AG04450 (cell line): ENCODE results near the gene CFAP47. TPM values are rescaled to one million over a fixed set of nuclear protein-coding genes. Genes with fewer than 3 reads are reported as not detected.

Experiments used
- CTCF ChIA-PET: fragments of 300-600, 350-600 bp; formaldehyde crosslinking; extraction: SDS; loops from one replicate; lab custom pipeline; 2022; ENCODE audit warnings: antibody characterized with exemption, inconsistent platforms; lab: Charles Lee
- POLR2A ChIA-PET: fragments of 350-600 bp; formaldehyde crosslinking; extraction: SDS; loops from one replicate; lab custom pipeline; 2021; ENCODE audit warnings: antibody characterized with exemption, inconsistent platforms; lab: Yijun Ruan, JAX
- DNase-seq: peaks from one replicate; pipeline ENCODE4 v3.0.0-alpha.2; 2011; ENCODE audit warnings: low read depth, low spot score
- H3K27ac ChIP-seq: one replicate; pipeline ENCODE4 v1.5.1; 2012; ENCODE audit warnings: low read depth, low read length, control low read depth
- H3K27me3 ChIP-seq: one replicate; pipeline ENCODE4 v1.6.0; 2012; ENCODE audit warnings: low read length; ENCODE audit not compliant: control insufficient read depth, insufficient read depth
- H3K4me3 ChIP-seq: 2 replicates; pipeline ENCODE4 v1.5.1; 2011; ENCODE audit warnings: mild to moderate bottlenecking, low read depth, low read length, control low read depth
- H3K9me3 ChIP-seq: 2 replicates; pipeline ENCODE4 v1.5.1; 2012; ENCODE audit warnings: low read length; ENCODE audit not compliant: control insufficient read depth, insufficient read depth
- CTCF ChIP-seq: IDR thresholded peaks from 2 replicates; pipeline ENCODE4 v1.5.1; 2011; ENCODE audit warnings: low read depth, low read length, control low read depth, inconsistent platforms
- polyA plus RNA-seq: library from polyadenylated mRNA; depleted of rRNA; stranded (reverse); fragments of >200 nt; gene quantifications from 2 replicates; pipeline ENCODE4 v1.2.3, GENCODE V29; 2011

CFAP47 gene
- polyA plus RNA-seq, 1 experiment = not detected

GRCh38 chrX:36383495-36383894 is 464.0 kb downstream of the CFAP47 start:
- Histone ChIP-seq H3K27me3 (no peaks in the 10 kb centered on the region), H3K4me3 (no peak overlapping the region), H3K9me3 (no peaks in the 10 kb centered on the region), H3K27ac (no peak overlapping the region)
- no peak for DNase-seq
- TF ChIP-seq CTCF = no peak
- CTCF ChIA-PET = no interaction called here
- POLR2A ChIA-PET = no interaction called here

- Histone ChIP-seq H3K27me3 (no peaks in the 10 kb centered on the region), H3K9me3 (no peaks in the 10 kb centered on the region), H3K27ac (no peak overlapping the region), H3K4me3 (no peak overlapping the region)
- DNase-seq = no peak
- CTCF ChIA-PET = no interaction called here
- no peak for TF ChIP-seq CTCF
- POLR2A ChIA-PET = no interaction called here
Observed at GRCh38 chrX:36388901-36389300, 469.4 kb downstream of the CFAP47 start.

- ChIA-PET POLR2A (no interaction called here), CTCF (no interaction called here)
- no peak overlapping the region for H3K4me3 ChIP-seq
Observed at GRCh38 chrX:36401774-36402173, 482.2 kb downstream of the CFAP47 start.

GRCh38 chrX:36407836-36408235 is 488.3 kb downstream of the CFAP47 start:
- CTCF ChIA-PET = no interaction called here
- Histone ChIP-seq H3K27ac (no peak overlapping the region), H3K9me3 (no peaks in the 10 kb centered on the region), H3K4me3 (no peak overlapping the region), H3K27me3 (no peaks in the 10 kb centered on the region)
- DNase-seq = no peak
- POLR2A ChIA-PET = no interaction called here
- no peak for TF ChIP-seq CTCF

More at GRCh38 chrX:36401774-36402173, 482.2 kb downstream of the CFAP47 start:
- no peaks in the 10 kb centered on the region for H3K27me3 ChIP-seq
- no peak for DNase-seq
- no peak for TF ChIP-seq CTCF
- H3K27ac ChIP-seq = no peak overlapping the region
- no peaks in the 10 kb centered on the region for H3K9me3 ChIP-seq

GRCh38 chrX:36414056-36414455 is 494.5 kb downstream of the CFAP47 start:
- H3K27ac ChIP-seq = no peak overlapping the region
- no peak for TF ChIP-seq CTCF
- H3K4me3 ChIP-seq = no peak overlapping the region
- CTCF ChIA-PET = no interaction called here
- no peaks in the 10 kb centered on the region for H3K9me3 ChIP-seq
- POLR2A ChIA-PET = no interaction called here
- DNase-seq = no peak
- H3K27me3 ChIP-seq = no peaks in the 10 kb centered on the region
